Adipose tissue (tissue), 3 donors: Measurements from ENCODE around the gene POLR2J. TPM values are rescaled to one million over a fixed set of nuclear protein-coding genes. Genes with fewer than 3 reads are reported as not detected.

Experiments
- H3K27ac ChIP-seq: one replicate; pipeline ENCODE4 v1.5.1; 2013; ENCODE audit warnings: low read depth, low read length
- WGBS, 3 donors: extraction: QIAGEN DNeasy Blood & Tissue Kit; methylation state at CpG; one replicate each; pipeline ENCODE4 v1.1.7; 2013; 5-methylcytosine and 5-hydroxymethylcytosine counted together
- polyA plus RNA-seq, 3 donors: library from polyadenylated mRNA; stranded (reverse); fragments of 200-250 nt; gene quantifications; one replicate each; pipeline ENCODE4 v1.2.3, GENCODE V29; 2013
- donor health status: healthy with polysubstance abuse.
- donor health status: Bipolar disorder and iron deficiency.
- donor health status: healthy.

POLR2J gene
- polyA plus RNA-seq, 3 donors: 41.1 to 95.5 (median 82.3) TPM

- H3K27ac ChIP-seq: peak overlapping the region; percentile 85
- WGBS, 3 donors: 58 to 84% (median 67%) methylated on average over 16 of the region's 16 CpGs
Observed at GRCh38 chr7:102426268-102427018, 52.3 kb downstream of the POLR2J start.

GRCh38 chr7:102425639-102426267 is 53.0 kb downstream of the POLR2J start:
- peak overlapping the region; percentile 85 for H3K27ac ChIP-seq
- 41 to 79% (median 51%) methylated on average over 24 to 25 of the region's 25 CpGs for WGBS, 3 donors

- WGBS, 3 donors: 60 to 87% (median 63%) methylated on average over 12 to 13 of the region's 13 CpGs
Observed at GRCh38 chr7:102424787-102425218, 53.9 kb downstream of the POLR2J start.

GRCh38 chr7:102424129-102424551 is 54.6 kb downstream of the POLR2J start:
- no peak overlapping the region for H3K27ac ChIP-seq
- 62 to 72% (median 71%) methylated on average over 11 to 12 of the region's 12 CpGs for WGBS, 3 donors

More at GRCh38 chr7:102424787-102425218, 53.9 kb downstream of the POLR2J start:
- no peak overlapping the region for H3K27ac ChIP-seq

Other genes starting within 250 kb of the POLR2J start
- 1 to 10 TPM; 1.6 to 7.8 (median 2.4) TPM for gene SH2B2, start 192.1 kb downstream of the POLR2J start, polyA plus RNA-seq
- gene SPDYE6, start 122.5 kb downstream of the POLR2J start, polyA plus RNA-seq: under 1 TPM in 1 of 3 donors, not detected in 2; 0.16 TPM
- 10 to 100 TPM; 13.3 to 18.3 (median 16.3) TPM for gene PRKRIP1, start 82.6 kb downstream of the POLR2J start, polyA plus RNA-seq
- gene ORAI2, start 45.3 kb downstream of the POLR2J start, polyA plus RNA-seq: 10 to 100 TPM in 2 of 3 donors, 1 to 10 TPM in 1; 5.4 to 17.8 (median 11.6) TPM
- gene ALKBH4, start 14.1 kb downstream of the POLR2J start, polyA plus RNA-seq: 1 to 10 TPM; 4.5 to 6.8 (median 5.7) TPM
- 10 to 100 TPM in 2 of 3 donors, 1 to 10 TPM in 1; 7.6 to 15.1 (median 10.4) TPM for gene LRWD1, start 13.9 kb downstream of the POLR2J start, polyA plus RNA-seq
- 10 to 100 TPM in 2 of 3 donors, 1 to 10 TPM in 1; 9.7 to 17.1 (median 12.6) TPM for gene RASA4B, start 38.9 kb upstream of the POLR2J start, polyA plus RNA-seq
- gene UPK3BL2, start 64.8 kb upstream of the POLR2J start, polyA plus RNA-seq: 1 to 10 TPM; 3.6 to 9.8 (median 6.8) TPM
- gene SPDYE2, start 72.3 kb upstream of the POLR2J start, polyA plus RNA-seq: under 1 TPM in 1 of 3 donors, not detected in 2; 0.03 TPM
- gene POLR2J3, start 93.7 kb upstream of the POLR2J start, polyA plus RNA-seq: 10 to 100 TPM; 33.7 to 84.8 (median 77.0) TPM
- gene RASA4, start 137.8 kb upstream of the POLR2J start, polyA plus RNA-seq: 10 to 100 TPM; 15.1 to 37.6 (median 35.2) TPM
- 10 to 100 TPM; 14.3 to 47.2 (median 33.4) TPM for gene UPK3BL1, start 163.9 kb upstream of the POLR2J start, polyA plus RNA-seq
- gene SPDYE2B, start 171.4 kb upstream of the POLR2J start, polyA plus RNA-seq: not detected
- gene POLR2J2, start 192.7 kb upstream of the POLR2J start, polyA plus RNA-seq: 1 to 10 TPM; 1.1 to 2.6 (median 1.6) TPM